Pancreas (tissue), 10 donors: ENCODE data around the gene SEPTIN10. TPM values are rescaled to one million over a fixed set of nuclear protein-coding genes. Genes with fewer than 3 reads are reported as not detected.

Experiments
- ATAC-seq, 4 donors: fragments of 200-7000 bp; cut with Tn5 transposase; one replicate each; pipeline versions ENCODE4 v1.8.0 to v1.9.1; 2020; ENCODE audit warnings: mild to moderate bottlenecking in 4 of 4, moderate library complexity in 4 of 4
- DNase-seq, 6 donors: peaks; one replicate each; pipeline ENCODE4 v3.0.0-alpha.2; 2020
- FAIRE-seq: peaks from 2 replicates; lab custom pipeline; 2012; peaks lifted over from hg19 to GRCh38; lab: Jason Lieb, UNC
- H3K27ac ChIP-seq, 4 donors: fragments of 200-600 bp; sonication (generic); 1 replicate in 3 of 4; 2 replicates in 1 of 4; pipeline versions ENCODE4 v1.5.0 to v1.8.0; 2020
- H3K27me3 ChIP-seq, 4 donors: fragments of 200-600 bp; one replicate each; pipeline ENCODE4 v1.8.0; 2021
- H3K36me3 ChIP-seq, 3 donors: fragments of 200-600 bp; sonication (generic) in 1 of 3; one replicate each; pipeline versions ENCODE4 v1.5.0 to v1.8.0; 2020 to 2021
- H3K4me1 ChIP-seq, 3 donors: fragments of 200-600 bp; one replicate each; pipeline ENCODE4 v1.8.0; 2021
- H3K4me3 ChIP-seq, 4 donors: fragments of 200-600 bp; sonication (generic) in 2 of 4; one replicate each; pipeline versions ENCODE4 v1.5.0 to v1.8.0; 2020 to 2021
- H3K9me3 ChIP-seq, 4 donors: fragments of 200-600 bp; one replicate each; pipeline ENCODE4 v1.8.0; 2021
- WGBS, 2 donors: extraction: QIAGEN DNeasy Blood & Tissue Kit; methylation state at CpG; one replicate each; pipeline ENCODE4 v1.1.7; 2013; 5-methylcytosine and 5-hydroxymethylcytosine counted together
- intact Hi-C, 3 donors: fragments of 100-400 bp; cut with DNase I; formaldehyde crosslinking; loops; one replicate each; pipeline versions ENCODE4 v1.11.1 to v1.14.2; 2022
- polyA plus RNA-seq, 2 donors: library from polyadenylated mRNA; stranded (reverse); fragments of 200-250 nt; gene quantifications; one replicate each; pipeline ENCODE4 v1.2.3, GENCODE V29; 2013
- total RNA-seq, 6 donors: library from RNA; stranded (reverse); fragmentation: NEBNext Ultra II Directional in 4 of 6; extraction: Animal tissue kit (Norgen Biotek cat#: 25700) in 4 of 6; gene quantifications; one replicate each; pipeline versions ENCODE4 v1.2.1 to v1.2.4, GENCODE V29; 2021 to 2023
- TF ChIP-seq, protein P1 (sequence below), 4 donors: fragments of 200-600 bp; sonication (generic) in 3 of 4; IDR thresholded peaks; one replicate each; pipeline versions ENCODE4 v1.5.0 to v1.8.0; 2021; ENCODE audit warnings: antibody characterized with exemption in 4 of 4
- donor health status: healthy with polysubstance abuse.
- donor health status: DM: no; HTN: no; CAD: no; lungs with moderate emphysema.
- donor health status: DM: no; HTN: no; CAD: no.
- donor health status: control.
- donor health status: control.
- donor health status: Bipolar disorder and iron deficiency.
- donor health status: DM: yes; HTN: yes; CAD: no.
- donor health status: DM: no; HTN: no; CAD: no.
- donor health status: DM: no; HTN: no; CAD: no.
- donor health status: DM: yes; HTN: yes; CAD: no.

Gene SEPTIN10
- total and polyA plus RNA-seq, 8 donors = 7.9 to 27.1 (median 16.2) TPM

DNA sequence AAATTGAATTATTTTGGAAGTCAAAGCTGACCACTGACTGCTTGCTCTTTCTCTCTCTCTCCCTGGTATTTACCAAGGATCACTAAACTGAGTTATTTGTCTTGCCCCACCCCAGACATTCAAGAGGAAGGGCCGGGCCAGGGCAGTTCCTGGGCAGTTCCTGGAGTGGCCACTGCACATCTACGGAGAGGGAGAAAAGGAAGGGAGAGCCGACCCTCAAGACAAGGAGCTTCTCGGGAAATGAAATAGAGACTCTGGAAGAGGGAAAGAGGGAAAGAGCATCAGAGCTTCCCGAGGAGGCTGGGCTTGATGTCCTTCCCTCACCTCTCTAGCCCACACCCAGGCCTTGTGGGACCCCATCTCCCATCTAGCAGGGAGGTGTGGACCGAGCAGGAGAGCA lies 83.1 kb downstream of the SEPTIN10 start:
- intact Hi-C loops = no loop called here
- no peak for ATAC-seq

DNA sequence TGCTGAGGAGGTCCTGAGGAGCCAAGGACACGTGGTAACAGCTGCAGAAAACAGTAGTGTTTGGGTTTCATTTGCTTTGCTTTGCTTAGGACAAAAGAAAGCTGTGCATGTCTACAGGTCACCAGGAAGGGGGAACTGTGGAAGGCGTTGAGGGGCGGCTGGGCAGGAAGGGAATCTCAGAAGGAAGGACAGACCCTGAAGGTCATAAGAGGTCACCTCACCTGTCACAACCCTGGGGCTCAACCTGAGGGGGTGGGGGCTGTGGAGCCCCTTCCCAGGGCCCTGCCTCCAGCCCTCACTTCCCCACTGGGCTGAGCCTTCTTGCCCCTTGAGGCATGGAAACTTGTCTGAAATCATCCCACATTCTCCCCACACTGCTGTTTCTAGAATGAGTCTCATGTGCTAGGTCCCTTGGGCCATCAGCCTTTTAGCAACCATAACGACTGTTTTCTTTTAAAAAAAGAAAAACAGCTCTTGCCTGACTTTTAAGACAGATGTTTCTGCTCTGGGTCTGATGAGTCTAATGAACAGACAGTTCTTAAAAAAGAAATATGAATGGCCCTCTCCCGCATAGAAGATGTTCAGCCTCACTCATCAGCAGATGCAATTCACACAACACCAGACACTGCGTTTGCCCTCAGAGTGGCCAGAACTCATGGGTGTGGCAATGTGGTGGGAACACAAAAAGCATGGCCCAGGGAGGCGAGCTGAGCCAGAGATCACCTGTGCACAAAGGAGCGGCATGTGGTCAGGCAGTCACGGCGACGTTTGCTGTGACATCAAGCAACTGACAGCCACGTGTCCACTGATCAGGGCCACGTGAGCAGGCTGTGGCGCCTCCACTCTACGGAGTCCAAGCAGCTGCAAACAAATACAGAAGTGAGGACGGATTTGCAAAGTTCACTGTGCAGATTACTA lies 84.0 kb downstream of the SEPTIN10 start:
- Histone ChIP-seq H3K4me1 (no peaks in the 10 kb centered on the region), H3K27ac (no peak overlapping the region), H3K9me3 (no peaks in the 10 kb centered on the region), H3K36me3 (no peaks in the 10 kb centered on the region), H3K4me3 (no peak overlapping the region), H3K27me3 (no peaks in the 10 kb centered on the region)
- TF ChIP-seq, protein P1, sequence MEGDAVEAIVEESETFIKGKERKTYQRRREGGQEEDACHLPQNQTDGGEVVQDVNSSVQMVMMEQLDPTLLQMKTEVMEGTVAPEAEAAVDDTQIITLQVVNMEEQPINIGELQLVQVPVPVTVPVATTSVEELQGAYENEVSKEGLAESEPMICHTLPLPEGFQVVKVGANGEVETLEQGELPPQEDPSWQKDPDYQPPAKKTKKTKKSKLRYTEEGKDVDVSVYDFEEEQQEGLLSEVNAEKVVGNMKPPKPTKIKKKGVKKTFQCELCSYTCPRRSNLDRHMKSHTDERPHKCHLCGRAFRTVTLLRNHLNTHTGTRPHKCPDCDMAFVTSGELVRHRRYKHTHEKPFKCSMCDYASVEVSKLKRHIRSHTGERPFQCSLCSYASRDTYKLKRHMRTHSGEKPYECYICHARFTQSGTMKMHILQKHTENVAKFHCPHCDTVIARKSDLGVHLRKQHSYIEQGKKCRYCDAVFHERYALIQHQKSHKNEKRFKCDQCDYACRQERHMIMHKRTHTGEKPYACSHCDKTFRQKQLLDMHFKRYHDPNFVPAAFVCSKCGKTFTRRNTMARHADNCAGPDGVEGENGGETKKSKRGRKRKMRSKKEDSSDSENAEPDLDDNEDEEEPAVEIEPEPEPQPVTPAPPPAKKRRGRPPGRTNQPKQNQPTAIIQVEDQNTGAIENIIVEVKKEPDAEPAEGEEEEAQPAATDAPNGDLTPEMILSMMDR (IDR thresholded peaks at IDR 0.05) = no peak
- 81 to 83% methylated on average over 16 of the region's 16 CpGs for WGBS, 2 donors
- DNase-seq (peak in 1 of 6 donors; percentile 46), ATAC-seq (peak in 1 of 4 donors; percentile 24), FAIRE-seq (no peak)
- intact Hi-C loops = no loop called here

More for the DNA sequence above, 83.1 kb downstream of the SEPTIN10 start:
- DNase-seq (no peak), FAIRE-seq (no peak)
- 59 to 61% methylated on average over 6 of the region's 6 CpGs for WGBS, 2 donors
- Histone ChIP-seq H3K27me3 (no peaks in the 10 kb centered on the region), H3K9me3 (no peaks in the 10 kb centered on the region), H3K27ac (no peak overlapping the region), H3K4me3 (no peak overlapping the region), H3K4me1 (no peaks in the 10 kb centered on the region), H3K36me3 (no peaks in the 10 kb centered on the region)
- TF ChIP-seq, protein P1 (IDR thresholded peaks at IDR 0.05) = no peak

DNA sequence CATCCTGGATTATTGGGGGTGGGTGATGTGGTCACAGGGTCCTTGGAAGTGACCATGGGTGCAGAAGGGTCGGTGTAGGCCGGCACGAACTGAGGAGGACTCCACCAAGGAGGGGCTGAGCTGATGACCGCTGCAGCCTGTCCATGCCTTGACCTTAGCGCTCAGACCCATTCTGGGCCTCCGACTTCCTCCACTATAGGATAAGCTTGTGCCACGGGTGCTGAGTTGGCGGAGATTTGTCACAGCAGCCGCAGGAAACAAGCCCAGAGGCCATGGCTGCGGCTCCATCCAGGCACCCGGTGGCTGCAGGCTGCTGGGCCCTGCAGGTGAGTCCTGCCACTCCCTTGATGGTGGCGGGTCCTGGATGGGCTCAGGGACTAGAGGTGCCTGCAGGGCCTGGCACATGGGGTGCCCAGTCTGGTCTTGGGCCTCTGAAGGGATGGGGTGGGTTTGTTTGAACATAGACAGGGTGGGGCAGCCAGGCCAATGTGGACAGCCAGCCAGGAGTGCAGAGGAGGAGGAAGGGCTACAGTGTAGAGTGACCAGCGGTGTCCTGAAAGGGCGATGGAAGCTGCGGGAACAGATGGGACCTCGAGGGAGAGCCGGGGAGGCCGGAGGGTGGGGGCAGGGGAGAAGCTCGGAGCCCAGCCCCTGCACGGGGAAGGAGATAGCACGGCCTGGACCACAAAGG lies 84.8 kb downstream of the SEPTIN10 start:
- H3K9me3 ChIP-seq = no peaks in the 10 kb centered on the region
- H3K27me3 ChIP-seq = no peaks in the 10 kb centered on the region
- H3K27ac ChIP-seq = no peak overlapping the region
- TF ChIP-seq, protein P1 (IDR thresholded peaks at IDR 0.05) = no peak
- H3K4me3 ChIP-seq = no peak overlapping the region
- no peaks in the 10 kb centered on the region for H3K4me1 ChIP-seq
- no peaks in the 10 kb centered on the region for H3K36me3 ChIP-seq
- intact Hi-C loops = no loop called here
- ATAC-seq (no peak), FAIRE-seq (no peak), DNase-seq (peak in 1 of 6 donors; percentile 56)
- 87% methylated on average over 21 of the region's 21 CpGs for WGBS, 2 donors

DNA sequence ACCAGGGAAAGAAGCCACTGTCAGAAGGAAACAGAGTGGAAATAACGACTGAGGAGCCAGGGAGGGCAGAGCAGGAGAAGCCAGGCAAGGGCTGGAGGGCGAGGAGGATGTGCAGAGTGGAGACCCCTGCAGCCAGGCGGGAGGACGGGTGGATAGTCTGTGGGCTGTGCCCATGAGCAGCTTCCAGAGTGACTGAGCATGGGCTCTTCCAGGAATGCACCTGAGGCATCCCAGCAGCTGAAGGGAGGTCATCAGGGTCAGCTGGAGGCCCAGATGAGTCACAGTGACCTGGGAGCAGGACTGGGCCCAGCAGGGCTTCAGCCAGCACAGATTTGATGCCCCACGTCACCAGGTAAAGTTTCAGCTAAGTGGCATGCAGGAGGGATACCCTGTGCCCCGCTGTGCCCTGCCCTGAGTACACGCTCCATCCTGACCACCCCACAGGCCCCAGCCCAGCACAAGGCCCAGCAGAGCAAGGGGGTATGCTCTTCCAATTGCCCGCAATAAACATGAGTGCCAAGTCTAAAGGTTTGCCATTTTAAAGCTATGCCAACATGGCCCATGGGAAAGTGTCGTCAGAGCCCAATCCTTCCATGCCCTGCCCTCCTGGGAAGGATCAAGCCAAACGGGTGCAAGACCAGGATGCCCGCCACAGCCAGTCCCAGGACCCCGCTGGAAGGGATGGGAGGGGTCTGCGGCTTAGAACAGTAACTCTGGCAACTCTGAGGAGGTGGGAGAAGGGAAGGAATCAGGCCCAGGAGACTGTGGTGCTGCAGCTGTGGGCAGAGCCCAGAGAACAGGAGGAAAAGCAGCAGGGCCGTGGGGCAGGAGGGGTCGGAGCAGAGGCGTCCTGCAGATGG lies 85.7 kb downstream of the SEPTIN10 start:
- intact Hi-C loops = no loop called here
- TF ChIP-seq, protein P1 (IDR thresholded peaks at IDR 0.05) = no peak
- no peak for ATAC-seq
- WGBS, 2 donors = 75 to 83% methylated on average over 16 of the region's 16 CpGs
- H3K36me3 ChIP-seq = no peaks in the 10 kb centered on the region
- no peaks in the 10 kb centered on the region for H3K27me3 ChIP-seq
- H3K27ac ChIP-seq = no peak overlapping the region
- H3K4me1 ChIP-seq = no peaks in the 10 kb centered on the region
- no peak for FAIRE-seq
- DNase-seq = no peak
- H3K9me3 ChIP-seq = no peaks in the 10 kb centered on the region
- H3K4me3 ChIP-seq = no peak overlapping the region
